SK-N-SH (cell line): Measurements from ENCODE around the gene MRPS35.

Experiments used
- EP300 ChIP-seq, 2 experiments: IDR thresholded peaks; 2 replicates each; pipeline versions ENCODE4 v1.4.0 to v1.6.1; 2012; ENCODE audit warnings: borderline replicate concordance in 1 of 2, low read depth in 1 of 2, low read length in 1 of 2
- EZH2phosphoT487 ChIP-seq: fragments of 200-600 bp; sonication (generic); IDR thresholded peaks from 2 replicates; pipeline ENCODE4 v1.6.1; 2017; ENCODE audit warnings: low read depth, mixed run types, mild to moderate bottlenecking, antibody characterized with exemption, moderate library complexity, borderline replicate concordance
- GABPA ChIP-seq: IDR thresholded peaks from 2 replicates; pipeline ENCODE4 v1.4.0; 2012; ENCODE audit warnings: low read depth, mild to moderate bottlenecking
- MXI1 ChIP-seq: IDR thresholded peaks from 2 replicates; pipeline ENCODE4 v1.6.1; 2012; ENCODE audit warnings: mild to moderate bottlenecking, low read depth, low read length, improper control_type of control experiment
- NFIC ChIP-seq: IDR thresholded peaks from 2 replicates; pipeline ENCODE4 v1.4.0; 2012; ENCODE audit warnings: borderline replicate concordance
- POLR2AphosphoS5 ChIP-seq: IDR thresholded peaks from 2 replicates; pipeline ENCODE4 v1.6.1; 2012; ENCODE audit warnings: low read depth, low read length
- RAD21 ChIP-seq: IDR thresholded peaks from 2 replicates; pipeline ENCODE4 v1.6.1; 2012; ENCODE audit warnings: mild to moderate bottlenecking, low read length
- TCF12 ChIP-seq: IDR thresholded peaks from 2 replicates; pipeline ENCODE4 v1.4.0; 2012
- TF ChIP-seq, protein P1 (sequence below): IDR thresholded peaks from 2 replicates; pipeline ENCODE4 v1.4.0; 2012; ENCODE audit warnings: low read depth, borderline replicate concordance
- TF ChIP-seq, protein P2 (sequence below): fragments of 200-600 bp; sonication (generic); IDR thresholded peaks from 2 replicates; pipeline ENCODE4 v1.6.1; 2017; ENCODE audit warnings: antibody characterized with exemption, mild to moderate bottlenecking, moderate library complexity

DNA sequence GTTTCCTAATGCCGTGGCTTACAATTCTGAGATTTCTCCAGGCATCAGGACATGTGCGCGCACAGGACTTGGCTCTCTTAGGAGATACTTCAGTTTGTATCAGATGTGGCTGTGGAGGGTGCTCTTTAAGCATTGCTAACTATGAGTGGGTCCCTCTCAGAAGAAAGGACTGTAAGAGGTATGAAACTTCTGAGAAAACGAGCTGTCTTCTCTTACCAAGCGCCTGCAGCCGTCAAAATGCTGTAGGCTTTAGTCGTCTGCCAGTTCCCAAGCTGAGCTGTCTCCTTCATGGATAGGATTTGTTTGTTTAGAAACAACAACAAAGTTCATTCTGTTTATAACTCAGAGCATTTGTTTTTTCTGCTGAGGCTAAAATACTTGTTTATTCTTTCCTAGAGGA lies 85.5 kb downstream of the MRPS35 start:
- TF ChIP-seq TCF12 (no peak), RAD21 (no peak), EZH2phosphoT487 (no peak), MXI1 (no peak), POLR2AphosphoS5 (no peak), GABPA (no peak), NFIC (no peak), EP300 (IDR thresholded peaks at IDR 0.05; ENCODE audit: borderline replicate concordance in 1 of 2, low read depth in 1 of 2, low read length in 1 of 2) (no peak)
- TF ChIP-seq, protein P1, sequence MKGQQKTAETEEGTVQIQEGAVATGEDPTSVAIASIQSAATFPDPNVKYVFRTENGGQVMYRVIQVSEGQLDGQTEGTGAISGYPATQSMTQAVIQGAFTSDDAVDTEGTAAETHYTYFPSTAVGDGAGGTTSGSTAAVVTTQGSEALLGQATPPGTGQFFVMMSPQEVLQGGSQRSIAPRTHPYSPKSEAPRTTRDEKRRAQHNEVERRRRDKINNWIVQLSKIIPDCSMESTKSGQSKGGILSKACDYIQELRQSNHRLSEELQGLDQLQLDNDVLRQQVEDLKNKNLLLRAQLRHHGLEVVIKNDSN, result no peak
- TF ChIP-seq, protein P2, sequence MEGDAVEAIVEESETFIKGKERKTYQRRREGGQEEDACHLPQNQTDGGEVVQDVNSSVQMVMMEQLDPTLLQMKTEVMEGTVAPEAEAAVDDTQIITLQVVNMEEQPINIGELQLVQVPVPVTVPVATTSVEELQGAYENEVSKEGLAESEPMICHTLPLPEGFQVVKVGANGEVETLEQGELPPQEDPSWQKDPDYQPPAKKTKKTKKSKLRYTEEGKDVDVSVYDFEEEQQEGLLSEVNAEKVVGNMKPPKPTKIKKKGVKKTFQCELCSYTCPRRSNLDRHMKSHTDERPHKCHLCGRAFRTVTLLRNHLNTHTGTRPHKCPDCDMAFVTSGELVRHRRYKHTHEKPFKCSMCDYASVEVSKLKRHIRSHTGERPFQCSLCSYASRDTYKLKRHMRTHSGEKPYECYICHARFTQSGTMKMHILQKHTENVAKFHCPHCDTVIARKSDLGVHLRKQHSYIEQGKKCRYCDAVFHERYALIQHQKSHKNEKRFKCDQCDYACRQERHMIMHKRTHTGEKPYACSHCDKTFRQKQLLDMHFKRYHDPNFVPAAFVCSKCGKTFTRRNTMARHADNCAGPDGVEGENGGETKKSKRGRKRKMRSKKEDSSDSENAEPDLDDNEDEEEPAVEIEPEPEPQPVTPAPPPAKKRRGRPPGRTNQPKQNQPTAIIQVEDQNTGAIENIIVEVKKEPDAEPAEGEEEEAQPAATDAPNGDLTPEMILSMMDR, result no peak
